HCT116 (cell line): Measurements from ENCODE around the gene CTNND2. TPM values are rescaled to one million over a fixed set of nuclear protein-coding genes. Genes with fewer than 3 reads are reported as not detected.

ENCODE experiments used
- ATAC-seq: fragments of 200-7000 bp; cut with Tn5 transposase; 2 replicates; pipeline ENCODE4 v1.9.1; 2020; ENCODE audit warnings: mild to moderate bottlenecking, moderate library complexity
- BruUV-seq: library from RNA; stranded (reverse); fragments of 400-500 nt; replicated peaks from 2 replicates; lab custom pipeline; 2021; lab: Mats Ljungman, UMichigan
- CTCF ChIA-PET: fragments of 300-600 bp; sonication (Branson Sonifier 250); formaldehyde crosslinking; loops from one replicate; lab custom pipeline; 2021; ENCODE audit warnings: antibody characterized with exemption; lab: Charles Lee
- POLR2A ChIA-PET: fragments of 300-600, 350-600 bp; sonication (Branson Sonifier 250); formaldehyde crosslinking; loops from one replicate; lab custom pipeline; 2021; ENCODE audit warnings: antibody characterized with exemption; lab: Charles Lee
- RAD21 ChIA-PET, 2 experiments: fragments of 300-600 bp; sonication (Branson Sonifier 250); formaldehyde crosslinking; loops; one replicate each; lab custom pipeline; 2023; ENCODE audit warnings: low total read pairs in 2 of 2; ENCODE audit not compliant: uncharacterized antibody in 2 of 2, unreplicated experiment in 2 of 2, low non-redundant PET in 1 of 2; lab: Charles Lee
- DNase-seq: peaks from one replicate; pipeline ENCODE4 v3.0.0-alpha.2; 2010; ENCODE audit warnings: low read depth, low spot score
- H2AFZ ChIP-seq: fragments of 200-600 bp; shearing (Covaris generic), sonication (generic); 2 replicates; pipeline ENCODE4 v1.6.1; 2017; ENCODE audit warnings: low read depth, mixed run types, mixed read lengths, antibody characterized with exemption, low read length; ENCODE audit not compliant: poor library complexity, severe bottlenecking
- H3K27ac ChIP-seq: 2 replicates; pipeline ENCODE4 v1.5.1; 2012; ENCODE audit warnings: low read depth, low read length
- H3K27me3 ChIP-seq: fragments of 200-600 bp; sonication (generic); 2 replicates; pipeline ENCODE4 v1.6.1; 2016; ENCODE audit warnings: mixed run types, low read length, mixed read lengths; ENCODE audit not compliant: insufficient read depth
- H3K36me3 ChIP-seq, 2 experiments: fragments of 200-500 bp in 1 of 2; fragments of 200-600 bp in 1 of 2; sonication (Bioruptor generic) in 1 of 2; sonication (generic) in 1 of 2; 2 replicates each; pipeline versions ENCODE4 v1.5.1 to v1.6.1; 2014 to 2016; ENCODE audit warnings: low read length in 2 of 2, inconsistent platforms in 1 of 2, mixed read lengths in 1 of 2, mixed run types in 1 of 2; ENCODE audit not compliant: insufficient read depth in 2 of 2, control insufficient read depth in 1 of 2
- H3K4me1 ChIP-seq, 2 experiments: fragments of 200-600 bp in 1 of 2; sonication (generic) in 1 of 2; 2 replicates each; pipeline versions ENCODE4 v1.5.1 to v1.6.1; 2012 to 2017; ENCODE audit warnings: low read length in 2 of 2, inconsistent platforms in 1 of 2, mild to moderate bottlenecking in 1 of 2, mixed read lengths in 1 of 2, mixed run types in 1 of 2, moderate library complexity in 1 of 2; ENCODE audit not compliant: insufficient read depth in 2 of 2, control insufficient read depth in 1 of 2
- H3K4me2 ChIP-seq: fragments of 200-600 bp; sonication (generic); 2 replicates; pipeline ENCODE4 v1.6.1; 2017; ENCODE audit warnings: mixed run types, low read length, mixed read lengths
- H3K4me3 ChIP-seq, 2 experiments: fragments of 200-600 bp in 1 of 2; sonication (generic) in 1 of 2; replicated peaks in 1 of 2; 2 replicates each; pipeline ENCODE4 v1.5.1; 2011 to 2016; ENCODE audit warnings: low read length in 2 of 2, control low read depth in 1 of 2, low read depth in 1 of 2, mild to moderate bottlenecking in 1 of 2, mixed read lengths in 1 of 2, mixed run types in 1 of 2
- H3K79me2 ChIP-seq: fragments of 200-600 bp; sonication (generic); 2 replicates; pipeline ENCODE4 v1.6.1; 2017; ENCODE audit warnings: mild to moderate bottlenecking, mixed run types, low read length, moderate library complexity, mixed read lengths; ENCODE audit not compliant: insufficient read depth
- H3K9ac ChIP-seq: fragments of 200-600 bp; sonication (generic); 2 replicates; pipeline ENCODE4 v1.6.1; 2016; ENCODE audit warnings: low read length, mixed read lengths
- H3K9me2 ChIP-seq: fragments of 200-600 bp; sonication (generic), shearing (Covaris generic); 2 replicates; pipeline ENCODE4 v1.6.1; 2017; ENCODE audit warnings: mixed run types, mild to moderate bottlenecking, moderate library complexity; ENCODE audit not compliant: insufficient read depth
- H3K9me3 ChIP-seq, 2 experiments: fragments of 200-500 bp in 1 of 2; fragments of 200-600 bp in 1 of 2; sonication (Bioruptor generic) in 1 of 2; sonication (generic) in 1 of 2; 2 replicates each; pipeline ENCODE4 v1.6.1; 2014 to 2017; ENCODE audit warnings: low read length in 2 of 2, mixed read lengths in 2 of 2, inconsistent platforms in 1 of 2, low read depth in 1 of 2, mild to moderate bottlenecking in 1 of 2, mixed run types in 1 of 2, moderate library complexity in 1 of 2; ENCODE audit not compliant: control insufficient read depth in 1 of 2, insufficient read depth in 1 of 2
- H4K20me1 ChIP-seq: fragments of 200-600 bp; sonication (generic), shearing (Covaris generic); 2 replicates; pipeline ENCODE4 v1.6.1; 2017; ENCODE audit warnings: mixed run types, mild to moderate bottlenecking, moderate library complexity; ENCODE audit not compliant: insufficient read depth
- ATF3 ChIP-seq: IDR thresholded peaks from 2 replicates; pipeline ENCODE4 v1.6.1; 2012
- CBX3 ChIP-seq: IDR thresholded peaks from 2 replicates; pipeline ENCODE4 v1.6.1; 2012; ENCODE audit warnings: low read depth
- CEBPB ChIP-seq: IDR thresholded peaks from 2 replicates; pipeline ENCODE4 v1.6.1; 2012; ENCODE audit warnings: low read depth
- CTCF ChIP-seq, 3 experiments: fragments of 200-600 bp in 1 of 3; sonication (generic) in 1 of 3; IDR thresholded peaks in 2 of 3; conservative IDR thresholded peaks in 1 of 3; 2 replicates each; pipeline ENCODE4 v1.5.1; 2012 to 2017; ENCODE audit warnings: low read depth in 2 of 3, low read length in 2 of 3, antibody characterized with exemption in 1 of 3, borderline replicate concordance in 1 of 3, control low read depth in 1 of 3, mild to moderate bottlenecking in 1 of 3, mixed read lengths in 1 of 3, mixed run types in 1 of 3, moderate library complexity in 1 of 3; ENCODE audit not compliant: insufficient read depth in 1 of 3
- EGR1 ChIP-seq: IDR thresholded peaks from 2 replicates; pipeline ENCODE4 v1.6.1; 2012; ENCODE audit warnings: low read depth
- EZH2 ChIP-seq: fragments of 200-600 bp; sonication (generic); IDR thresholded peaks from 2 replicates; pipeline ENCODE4 v1.6.1; 2017; ENCODE audit warnings: antibody characterized with exemption, mixed run types
- EZH2phosphoT487 ChIP-seq: fragments of 200-600 bp; IDR thresholded peaks from 2 replicates; pipeline ENCODE4 v1.6.1; 2018; ENCODE audit warnings: antibody characterized with exemption, borderline replicate concordance
- JUND ChIP-seq: IDR thresholded peaks from 2 replicates; pipeline ENCODE4 v1.6.1; 2012
- MAX ChIP-seq: IDR thresholded peaks from 2 replicates; pipeline ENCODE4 v1.6.1; 2012
- POLR2A ChIP-seq: IDR thresholded peaks from 2 replicates; pipeline ENCODE4 v1.7.0; 2011; ENCODE audit warnings: borderline replicate concordance; ENCODE audit not compliant: insufficient read depth, insufficient read length; ENCODE audit errors: extremely low read depth
- POLR2AphosphoS5 ChIP-seq: IDR thresholded peaks from 2 replicates; pipeline ENCODE4 v1.6.1; 2011; ENCODE audit warnings: mild to moderate bottlenecking, low read depth, low read length, moderate library complexity
- REST ChIP-seq: IDR thresholded peaks from 2 replicates; pipeline ENCODE4 v1.6.1; 2012; ENCODE audit warnings: low read depth
- SIN3A ChIP-seq: IDR thresholded peaks from 2 replicates; pipeline ENCODE4 v1.6.1; 2012; ENCODE audit warnings: low read depth
- SP1 ChIP-seq: IDR thresholded peaks from 2 replicates; pipeline ENCODE4 v1.6.1; 2012; ENCODE audit warnings: low read depth
- SRF ChIP-seq: IDR thresholded peaks from 2 replicates; pipeline ENCODE4 v1.6.1; 2012; ENCODE audit warnings: low read depth
- TCF7L2 ChIP-seq: IDR thresholded peaks from 2 replicates; pipeline ENCODE4 v1.7.0; 2011; ENCODE audit warnings: borderline replicate concordance, inconsistent platforms; ENCODE audit not compliant: insufficient read depth, insufficient read length; ENCODE audit errors: extremely low read depth
- YY1 ChIP-seq: IDR thresholded peaks from 2 replicates; pipeline ENCODE4 v1.6.1; 2011; ENCODE audit warnings: low read length, low read depth, moderate library complexity, mild to moderate bottlenecking; ENCODE audit not compliant: insufficient replicate concordance; ENCODE audit errors: extremely low read depth
- ZBTB33 ChIP-seq: IDR thresholded peaks from 2 replicates; pipeline ENCODE4 v1.6.1; 2011; ENCODE audit warnings: mild to moderate bottlenecking, low read length, moderate library complexity; ENCODE audit not compliant: insufficient replicate concordance; ENCODE audit errors: extremely low read depth
- ZFX ChIP-seq: fragments of 450-650 bp; IDR thresholded peaks from 2 replicates; pipeline ENCODE4 v1.6.1; 2017
- ZNF274 ChIP-seq: fragments of 200-500 bp; sonication (Bioruptor generic); IDR thresholded peaks from 2 replicates; pipeline ENCODE4 v1.6.1; 2014; ENCODE audit warnings: mild to moderate bottlenecking, low read depth, low read length, inconsistent platforms
- intact Hi-C: fragments of 100-400 bp; cut with micrococcal nuclease; formaldehyde crosslinking; loops from 2 replicates; pipeline ENCODE4 v1.10.0; 2022
- total RNA-seq: library from RNA; stranded (reverse); gene quantifications from one replicate; pipeline ENCODE4 v1.2.1, GENCODE V29; 2021; ENCODE audit not compliant: unreplicated experiment

CTNND2 gene
- total RNA-seq, 1 experiment from 2014 or later = not detected

GRCh38 chr5:11511878-11512277 lies 392.4 kb downstream of the CTNND2 start:
- RAD21 ChIA-PET = no interaction called here
- H2AFZ ChIP-seq = no peak overlapping the region
- no peak overlapping the region for H3K27ac ChIP-seq
- peaks cover 8 to 35% of the 10 kb centered on the region in 2 experiments; a peak in 3 of 4 replicates for H3K9me3 ChIP-seq
- CTCF ChIA-PET = no interaction called here
- no peaks in the 10 kb centered on the region for H4K20me1 ChIP-seq
- intact Hi-C loops = no loop called here
- ATAC-seq (no peak), DNase-seq (no peak)
- H3K9ac ChIP-seq = no peak overlapping the region
- H3K79me2 ChIP-seq = no peaks in the 10 kb centered on the region
- no peaks in the 10 kb centered on the region for H3K9me2 ChIP-seq
- TF ChIP-seq ZFX (no peak), EZH2 (no peak), SP1 (no peak), POLR2A (no peak), EZH2phosphoT487 (no peak), REST (no peak), CTCF (IDR thresholded peaks at IDR 0.05 in 2 of 3, conservative IDR thresholded peaks at IDR 0.05 in 1 of 3; ENCODE audit: borderline replicate concordance in 1 of 3, insufficient read depth in 1 of 3, low read depth in 2 of 3, low read length in 2 of 3) (no peak), SIN3A (no peak), ATF3 (no peak), SRF (no peak), ZBTB33 (no peak), MAX (no peak), EGR1 (no peak), ZNF274 (no peak), YY1 (no peak), CEBPB (no peak), TCF7L2 (no peak), POLR2AphosphoS5 (no peak), JUND (no peak), CBX3 (no peak)
- H3K4me3 ChIP-seq = no peak overlapping the region
- no peaks in the 10 kb centered on the region for H3K4me1 ChIP-seq
- H3K4me2 ChIP-seq = no peak overlapping the region
- H3K36me3 ChIP-seq = no peaks in the 10 kb centered on the region
- BruUV-seq = no TSS peak
- no peaks in the 10 kb centered on the region for H3K27me3 ChIP-seq
- POLR2A ChIA-PET = no interaction called here
